ENCODE data around the gene LOXL3. TPM values are rescaled to one million over a fixed set of nuclear protein-coding genes. Genes with fewer than 3 reads are reported as not detected.
A peak's percentile ranks its signal among the peaks of the same experiment; 100 is the strongest.

LOXL3 gene
- total RNA-seq, 1 experiment from 2014 or later, result 4.1 TPM

- TF ChIP-seq MAX (IDR thresholded peaks at IDR 0.05) (no peak), EZH2 (IDR thresholded peaks at IDR 0.05) (no peak), ATF3 (IDR thresholded peaks at IDR 0.05) (no peak), ELF1 (IDR thresholded peaks at IDR 0.05; ENCODE audit: borderline replicate concordance, low read depth) (no peak), REST (IDR thresholded peaks at IDR 0.05; ENCODE audit: low read depth) (no peak), JUND (IDR thresholded peaks at IDR 0.05) (no peak), EGR1 (IDR thresholded peaks at IDR 0.05; ENCODE audit: low read depth) (no peak), SRF (IDR thresholded peaks at IDR 0.05; ENCODE audit: low read depth) (no peak)
- H3K27ac ChIP-seq (ENCODE audit: low read depth, low read length), result peak overlapping the region; percentile 91
- no peaks in the 10 kb centered on the region for H4K20me1 ChIP-seq (ENCODE audit: insufficient read depth)
- RAD21 ChIA-PET (ENCODE audit: low non-redundant PET in 1 of 2, low total read pairs in 2 of 2, uncharacterized antibody in 2 of 2, unreplicated experiment in 2 of 2), result no interaction called here
- H3K9ac ChIP-seq (ENCODE audit: low read length), result peak overlapping the region; percentile 85
- H3K9me3 ChIP-seq (ENCODE audit: control insufficient read depth in 1 of 2, insufficient read depth in 1 of 2, low read depth in 1 of 2, low read length in 2 of 2), result no peaks in the 10 kb centered on the region
- BruUV-seq (replicated peaks), result no TSS peak
- H3K4me2 ChIP-seq (ENCODE audit: low read length), result peak overlapping the region; percentile 95
- CTCF ChIA-PET, result interaction anchor here (1.7 to 1.8 kb wide), 2 partner anchors 21 to 28 kb away, joined by 4 to 9 read pairs; partner anchors contain the start of genes CCDC142 and TTC31
- peaks cover 3 to 16% of the 10 kb centered on the region in 2 experiments; a peak in 2 of 4 replicates for H3K36me3 ChIP-seq (ENCODE audit: control insufficient read depth in 1 of 2, insufficient read depth in 2 of 2, low read length in 2 of 2)
- H3K9me2 ChIP-seq (ENCODE audit: insufficient read depth), result no peaks in the 10 kb centered on the region
- POLR2A ChIA-PET, result interaction anchor here (0.9 to 1.5 kb wide), 2 partner anchors 28 to 61 kb away, joined by 3 to 4 read pairs; no protein-coding TSS in a partner anchor
- no peak overlapping the region for H2AFZ ChIP-seq (ENCODE audit: low read depth, low read length, poor library complexity, severe bottlenecking)
- peaks cover 22% of the 10 kb centered on the region for H3K79me2 ChIP-seq (ENCODE audit: insufficient read depth, low read length)
- no peak for ATAC-seq
- peak overlapping the region; percentile 83 to 89 for H3K4me3 ChIP-seq (replicated peaks in 1 of 2; ENCODE audit: low read depth in 1 of 2, low read length in 2 of 2)
- intact Hi-C loops (cut with micrococcal nuclease), result loop anchor here (2.0 kb wide), 1 partner anchor 21 kb away; the partner anchor contains the start of genes CCDC142 and TTC31
- H3K4me1 ChIP-seq (ENCODE audit: control insufficient read depth in 1 of 2, insufficient read depth in 2 of 2, low read length in 2 of 2), result peaks cover 28 to 63% of the 10 kb centered on the region in 2 experiments
- H3K27me3 ChIP-seq (ENCODE audit: insufficient read depth, low read length), result no peaks in the 10 kb centered on the region
- no peak for DNase-seq (ENCODE audit: low read depth, low spot score)
Observed at GRCh38 chr2:74503506-74504475, 50.0 kb downstream of the LOXL3 start.
